SU-DHL-6 (cell line): ENCODE measurements around the gene PHF21B.

Source experiments
- EZH2phosphoT487 ChIP-seq: fragments of 200-600 bp; sonication (generic), shearing (Covaris generic); conservative IDR thresholded peaks from 2 replicates; pipeline ENCODE4 v1.6.1; 2018; ENCODE audit warnings: mild to moderate bottlenecking, antibody characterized with exemption, low read length, moderate library complexity, mixed read lengths
- TF ChIP-seq, protein P1 (sequence below): fragments of 200-600 bp; sonication (generic); IDR thresholded peaks from one replicate; pipeline ENCODE4 v1.5.1; 2017; ENCODE audit warnings: antibody characterized with exemption, mild to moderate bottlenecking, low read length, moderate library complexity; ENCODE audit not compliant: insufficient read depth, poor library complexity, severe bottlenecking

DNA sequence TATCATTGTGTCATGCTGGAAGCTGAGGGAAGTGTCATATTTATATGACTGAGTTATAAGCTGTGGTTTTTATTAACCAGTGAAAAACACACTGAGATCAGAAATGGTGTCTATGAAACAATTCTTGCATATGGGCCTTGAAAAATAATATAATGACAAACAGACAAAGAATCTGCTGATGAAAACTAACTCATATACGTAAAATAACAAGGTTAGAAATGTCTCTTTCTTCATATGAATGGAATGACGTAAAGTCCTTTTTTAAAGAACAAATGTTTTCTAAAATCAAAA, 48.8 kb upstream of the PHF21B start:
- TF ChIP-seq, protein P1, sequence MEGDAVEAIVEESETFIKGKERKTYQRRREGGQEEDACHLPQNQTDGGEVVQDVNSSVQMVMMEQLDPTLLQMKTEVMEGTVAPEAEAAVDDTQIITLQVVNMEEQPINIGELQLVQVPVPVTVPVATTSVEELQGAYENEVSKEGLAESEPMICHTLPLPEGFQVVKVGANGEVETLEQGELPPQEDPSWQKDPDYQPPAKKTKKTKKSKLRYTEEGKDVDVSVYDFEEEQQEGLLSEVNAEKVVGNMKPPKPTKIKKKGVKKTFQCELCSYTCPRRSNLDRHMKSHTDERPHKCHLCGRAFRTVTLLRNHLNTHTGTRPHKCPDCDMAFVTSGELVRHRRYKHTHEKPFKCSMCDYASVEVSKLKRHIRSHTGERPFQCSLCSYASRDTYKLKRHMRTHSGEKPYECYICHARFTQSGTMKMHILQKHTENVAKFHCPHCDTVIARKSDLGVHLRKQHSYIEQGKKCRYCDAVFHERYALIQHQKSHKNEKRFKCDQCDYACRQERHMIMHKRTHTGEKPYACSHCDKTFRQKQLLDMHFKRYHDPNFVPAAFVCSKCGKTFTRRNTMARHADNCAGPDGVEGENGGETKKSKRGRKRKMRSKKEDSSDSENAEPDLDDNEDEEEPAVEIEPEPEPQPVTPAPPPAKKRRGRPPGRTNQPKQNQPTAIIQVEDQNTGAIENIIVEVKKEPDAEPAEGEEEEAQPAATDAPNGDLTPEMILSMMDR = no peak
- TF ChIP-seq EZH2phosphoT487 = no peak
